Activated naive CD4-positive, alpha-beta T cell treated with anti-CD3 and anti-CD28 coated beads, Interleukin-2, amount 50 U/mL, for 72 hours (primary cell): Measurements from ENCODE around the gene TRIM67. TPM values are rescaled to one million over a fixed set of nuclear protein-coding genes. Genes with fewer than 3 reads are reported as not detected.

Source experiments
- ATAC-seq, 2 donors: fragments of 150-1000 bp; cut with Tn5 transposase; 2 replicates each; pipeline ENCODE4 v1.10.0; 2021; ENCODE audit warnings: mild to moderate bottlenecking in 2 of 2, moderate library complexity in 2 of 2
- DNase-seq, 2 donors: peaks; one replicate each; pipeline ENCODE4 v3.0.0; 2021 to 2022; ENCODE audit warnings: low spot score in 2 of 2
- H3K27ac Mint-ChIP-seq, 2 donors: one replicate each; pipeline ENCODE4 v1.8.0; 2022; ENCODE audit warnings: mild to moderate bottlenecking in 2 of 2, mixed read lengths in 2 of 2
- H3K36me3 Mint-ChIP-seq, 2 donors: one replicate each; pipeline ENCODE4 v1.8.0; 2022; ENCODE audit warnings: mixed read lengths in 2 of 2
- H3K9me3 Mint-ChIP-seq, 2 donors: one replicate each; pipeline ENCODE4 v1.8.0; 2022; ENCODE audit warnings: mixed read lengths in 2 of 2
- total RNA-seq, 2 donors: library from RNA; stranded (reverse); gene quantifications; one replicate each; pipeline ENCODE4 v1.2.3, GENCODE V29; 2022

Gene TRIM67
- total RNA-seq, 2 donors from 2014 or later, result 0.02 TPM; not detected in 1

- DNase-seq (no peak), ATAC-seq (no peak)
- Mint-ChIP-seq H3K27ac (no peak overlapping the region), H3K36me3 (peaks cover 25 to 27% of the 10 kb centered on the region in 2 donors), H3K9me3 (no peaks in the 10 kb centered on the region)
Measured at GRCh38 chr1:231265379-231265778, 103.5 kb downstream of the TRIM67 start.

GRCh38 chr1:231266811-231267322 is 105.0 kb downstream of the TRIM67 start:
- Mint-ChIP-seq H3K9me3 (no peaks in the 10 kb centered on the region), H3K36me3 (peaks cover 22 to 39% of the 10 kb centered on the region in 2 donors), H3K27ac (no peak overlapping the region)
- DNase-seq, result no peak
- ATAC-seq, result no peak

Other genes with a start within 250 kb of the TRIM67 start
- gene TTC13, start 183.2 kb upstream of the TRIM67 start, total RNA-seq, result 10 to 100 TPM; 12.6 to 18.7 TPM
- 10 to 100 TPM; 10.6 to 15.5 TPM for gene ARV1, start 183.0 kb upstream of the TRIM67 start, total RNA-seq
- 10 to 100 TPM in 1 of 2 donors, 1 to 10 TPM in 1; 8.5 to 17.4 TPM for gene FAM89A, start 121.8 kb upstream of the TRIM67 start, total RNA-seq
- 10 to 100 TPM; 50.6 to 65.2 TPM for gene GNPAT, start 79.2 kb downstream of the TRIM67 start, total RNA-seq
- 10 to 100 TPM; 14.1 to 18.7 TPM for gene EXOC8, start 175.8 kb downstream of the TRIM67 start, total RNA-seq
- gene SPRTN, start 176.2 kb downstream of the TRIM67 start, total RNA-seq, result 10 to 100 TPM in 1 of 2 donors, 1 to 10 TPM in 1; 7.4 to 13.5 TPM